ENCODE measurements around the gene KCNJ15.

- TF ChIP-seq SP1 (IDR thresholded peaks at IDR 0.05; ENCODE audit: low read depth, low read length) = no peak
- no peak for TF ChIP-seq POLR2A (IDR thresholded peaks at IDR 0.05; ENCODE audit: control extremely low read depth in 1 of 2, low read depth in 2 of 2, low read length in 2 of 2)
- no peak for TF ChIP-seq MAFK (IDR thresholded peaks at IDR 0.05; ENCODE audit: low read depth, low read length)
- TF ChIP-seq RXRA (IDR thresholded peaks at IDR 0.05; ENCODE audit: insufficient read depth, low read depth, low read length) = no peak
- TF ChIP-seq, protein P1, sequence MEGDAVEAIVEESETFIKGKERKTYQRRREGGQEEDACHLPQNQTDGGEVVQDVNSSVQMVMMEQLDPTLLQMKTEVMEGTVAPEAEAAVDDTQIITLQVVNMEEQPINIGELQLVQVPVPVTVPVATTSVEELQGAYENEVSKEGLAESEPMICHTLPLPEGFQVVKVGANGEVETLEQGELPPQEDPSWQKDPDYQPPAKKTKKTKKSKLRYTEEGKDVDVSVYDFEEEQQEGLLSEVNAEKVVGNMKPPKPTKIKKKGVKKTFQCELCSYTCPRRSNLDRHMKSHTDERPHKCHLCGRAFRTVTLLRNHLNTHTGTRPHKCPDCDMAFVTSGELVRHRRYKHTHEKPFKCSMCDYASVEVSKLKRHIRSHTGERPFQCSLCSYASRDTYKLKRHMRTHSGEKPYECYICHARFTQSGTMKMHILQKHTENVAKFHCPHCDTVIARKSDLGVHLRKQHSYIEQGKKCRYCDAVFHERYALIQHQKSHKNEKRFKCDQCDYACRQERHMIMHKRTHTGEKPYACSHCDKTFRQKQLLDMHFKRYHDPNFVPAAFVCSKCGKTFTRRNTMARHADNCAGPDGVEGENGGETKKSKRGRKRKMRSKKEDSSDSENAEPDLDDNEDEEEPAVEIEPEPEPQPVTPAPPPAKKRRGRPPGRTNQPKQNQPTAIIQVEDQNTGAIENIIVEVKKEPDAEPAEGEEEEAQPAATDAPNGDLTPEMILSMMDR (IDR thresholded peaks at IDR 0.05; ENCODE audit: control extremely low read depth in 1 of 3, insufficient read depth in 1 of 3, low read depth in 1 of 3, low read length in 3 of 3) = no peak
- TF ChIP-seq POLR2AphosphoS5 (IDR thresholded peaks at IDR 0.05; ENCODE audit: low read depth, low read length) = no peak
- no peak for TF ChIP-seq CREB1 (IDR thresholded peaks at IDR 0.05)
- no peak for TF ChIP-seq POU5F1 (IDR thresholded peaks at IDR 0.05; ENCODE audit: low read depth, low read length)
- TF ChIP-seq EP300 (IDR thresholded peaks at IDR 0.05; ENCODE audit: borderline replicate concordance in 1 of 2, low read depth in 2 of 2, low read length in 2 of 2) = no peak
These were observed 42.9 kb downstream of the KCNJ15 start for GRCh38 chr21:38299671-38300070.

Measured in H1 (cell line).